Neuron (in vitro differentiated cells): Measurements from ENCODE around the gene SUCLG1.

Experiments used
- H2AFZ ChIP-seq: one replicate; pipeline ENCODE4 v1.6.1; 2013; ENCODE audit warnings: low read depth, mild to moderate bottlenecking, inconsistent platforms, low read length, moderate library complexity
- H3K27me3 ChIP-seq: one replicate; pipeline ENCODE4 v1.6.1; 2013; ENCODE audit warnings: low read length; ENCODE audit not compliant: insufficient read depth
- H3K36me3 ChIP-seq: one replicate; pipeline ENCODE4 v1.6.1; 2013; ENCODE audit warnings: low read length; ENCODE audit not compliant: insufficient read depth
- H3K4me1 ChIP-seq: one replicate; pipeline ENCODE4 v1.6.1; 2013; ENCODE audit warnings: low read length; ENCODE audit not compliant: insufficient read depth
- H3K4me3 ChIP-seq: 2 replicates; pipeline ENCODE4 v1.5.1; 2013; ENCODE audit warnings: mild to moderate bottlenecking, low read length, moderate library complexity
- H3K9me3 ChIP-seq: one replicate; pipeline ENCODE4 v1.6.1; 2013; ENCODE audit warnings: low read length

SUCLG1 gene

GRCh38 chr2:84459018-84459943 is at the start of gene SUCLG1:
TSS of gene SUCLG1 (minus strand) at chr2:84459280. CDS start at chr2:84459269, 11 bp downstream.
- Histone ChIP-seq H3K36me3 (no peaks in the 10 kb centered on the region), H2AFZ (peak within 1 kb of the TSS; percentile 90), H3K4me3 (peak within 1 kb of the TSS; percentile 98), H3K4me1 (peaks cover 16% of the 10 kb centered on the region), H3K27me3 (no peaks in the 10 kb centered on the region), H3K9me3 (no peaks in the 10 kb centered on the region)

- no peak overlapping the region for H3K4me3 ChIP-seq
- peaks cover 2% of the 10 kb centered on the region for H3K4me1 ChIP-seq
- no peaks in the 10 kb centered on the region for H3K36me3 ChIP-seq
- H3K9me3 ChIP-seq, result no peaks in the 10 kb centered on the region
- no peaks in the 10 kb centered on the region for H3K27me3 ChIP-seq
- no peak overlapping the region for H2AFZ ChIP-seq
Measured at GRCh38 chr2:84498150-84498799, 39.2 kb upstream of the SUCLG1 start.

DNA sequence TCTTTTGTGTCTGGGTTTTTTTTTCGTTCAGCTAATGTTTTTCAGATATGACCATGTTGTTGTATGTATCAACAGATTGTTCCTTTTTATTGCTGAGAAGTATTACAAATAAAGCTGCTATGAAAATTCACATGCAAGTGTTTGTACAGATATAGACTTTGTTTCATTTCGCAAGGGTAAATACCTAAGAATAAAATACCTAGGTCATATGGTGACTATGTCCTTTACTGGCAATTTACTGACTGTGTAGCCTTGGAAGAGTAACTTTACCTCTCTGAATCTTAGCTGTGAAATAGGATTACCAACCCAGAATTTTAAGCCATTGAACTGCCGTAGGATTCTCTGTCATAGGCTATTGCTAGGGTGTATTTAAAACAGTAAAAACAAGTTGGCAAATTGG is 38.2 kb upstream of the SUCLG1 start:
- Histone ChIP-seq H3K9me3 (no peaks in the 10 kb centered on the region), H2AFZ (no peak overlapping the region), H3K4me1 (peaks cover 2% of the 10 kb centered on the region), H3K4me3 (no peak overlapping the region), H3K36me3 (no peaks in the 10 kb centered on the region), H3K27me3 (no peaks in the 10 kb centered on the region)

DNA sequence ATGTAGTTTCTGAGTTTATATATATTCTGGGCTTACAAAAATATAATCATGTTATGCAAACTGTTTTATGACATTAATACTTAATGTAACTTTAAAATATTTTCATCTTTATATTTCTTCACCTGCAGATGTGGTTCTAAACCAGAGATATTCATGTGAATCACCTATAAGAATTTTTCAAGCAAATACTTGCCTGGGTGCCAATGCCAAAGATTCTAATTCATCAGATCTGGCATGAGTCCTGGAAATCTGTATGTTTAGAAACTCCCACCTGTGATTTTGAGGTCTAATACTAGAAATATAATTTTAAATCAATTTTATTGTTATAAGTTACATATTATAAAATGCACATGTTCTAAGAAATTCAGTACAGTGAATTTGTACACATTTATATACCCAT is 37.3 kb upstream of the SUCLG1 start:
- peaks cover 2% of the 10 kb centered on the region for H3K4me1 ChIP-seq

GRCh38 chr2:84495539-84496146 is 36.6 kb upstream of the SUCLG1 start:
- no peaks in the 10 kb centered on the region for H3K36me3 ChIP-seq
- no peaks in the 10 kb centered on the region for H3K27me3 ChIP-seq
- no peak overlapping the region for H2AFZ ChIP-seq
- H3K9me3 ChIP-seq, result no peaks in the 10 kb centered on the region
- H3K4me1 ChIP-seq, result peaks cover 2% of the 10 kb centered on the region
- no peak overlapping the region for H3K4me3 ChIP-seq

More for the DNA sequence above, 37.3 kb upstream of the SUCLG1 start:
- no peaks in the 10 kb centered on the region for H3K36me3 ChIP-seq
- no peak overlapping the region for H2AFZ ChIP-seq
- no peaks in the 10 kb centered on the region for H3K9me3 ChIP-seq
- no peaks in the 10 kb centered on the region for H3K27me3 ChIP-seq
- H3K4me3 ChIP-seq, result no peak overlapping the region

GRCh38 chr2:84494070-84494469 is 35.0 kb upstream of the SUCLG1 start:
- H3K4me1 ChIP-seq, result peaks cover 2% of the 10 kb centered on the region

DNA sequence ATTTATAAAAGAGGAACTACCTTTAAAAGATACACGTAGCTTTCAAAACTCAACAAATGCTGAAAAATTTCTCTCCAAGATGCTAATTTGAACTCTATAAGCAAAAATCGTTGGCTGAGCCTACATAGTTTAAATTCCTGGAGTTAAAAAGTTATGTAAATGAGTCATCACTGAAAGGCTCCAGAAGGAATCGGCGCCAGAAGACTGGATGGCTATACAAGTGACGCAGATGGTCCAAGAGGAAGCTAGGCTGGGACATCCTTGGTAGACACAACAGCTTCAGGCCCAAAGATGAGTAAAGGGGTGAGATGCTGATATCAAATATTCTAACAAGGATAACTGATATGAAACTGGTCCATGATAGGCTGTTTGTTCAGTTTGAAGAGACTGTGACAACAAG is 34.4 kb upstream of the SUCLG1 start:
- Histone ChIP-seq H3K36me3 (no peaks in the 10 kb centered on the region), H3K9me3 (no peaks in the 10 kb centered on the region), H3K4me1 (peaks cover 2% of the 10 kb centered on the region), H3K27me3 (no peaks in the 10 kb centered on the region), H2AFZ (no peak overlapping the region), H3K4me3 (no peak overlapping the region)

More at GRCh38 chr2:84494070-84494469, 35.0 kb upstream of the SUCLG1 start:
- H3K9me3 ChIP-seq, result no peaks in the 10 kb centered on the region
- H3K4me3 ChIP-seq, result no peak overlapping the region
- no peak overlapping the region for H2AFZ ChIP-seq
- no peaks in the 10 kb centered on the region for H3K27me3 ChIP-seq
- no peaks in the 10 kb centered on the region for H3K36me3 ChIP-seq

DNA sequence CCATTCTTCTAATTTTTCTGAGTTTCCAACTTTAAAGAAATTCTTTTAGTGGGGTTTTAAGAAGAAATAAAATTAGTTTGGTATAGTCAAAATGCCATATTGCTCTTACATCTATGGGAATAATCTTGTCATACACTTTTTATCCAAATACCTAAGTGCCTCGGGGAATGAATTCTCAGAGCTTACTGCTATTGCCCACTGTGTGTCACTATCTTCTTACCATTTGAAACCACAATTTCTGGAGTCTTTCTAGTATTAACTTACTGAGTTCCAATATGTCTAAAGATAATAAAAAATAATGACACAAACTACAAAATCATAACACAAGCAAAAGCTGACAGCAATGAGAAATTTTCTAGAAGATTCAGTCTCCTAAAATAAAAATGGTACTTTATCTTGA is 33.5 kb upstream of the SUCLG1 start:
- H3K4me3 ChIP-seq, result no peak overlapping the region
- H3K27me3 ChIP-seq, result no peaks in the 10 kb centered on the region
- peaks cover 2% of the 10 kb centered on the region for H3K4me1 ChIP-seq
- no peak overlapping the region for H2AFZ ChIP-seq
- no peaks in the 10 kb centered on the region for H3K36me3 ChIP-seq
- no peaks in the 10 kb centered on the region for H3K9me3 ChIP-seq

GRCh38 chr2:84491741-84492140 is 32.7 kb upstream of the SUCLG1 start:
- H3K36me3 ChIP-seq, result no peaks in the 10 kb centered on the region
- H3K4me1 ChIP-seq, result peaks cover 2% of the 10 kb centered on the region
- H3K9me3 ChIP-seq, result no peaks in the 10 kb centered on the region
- no peaks in the 10 kb centered on the region for H3K27me3 ChIP-seq
- no peak overlapping the region for H2AFZ ChIP-seq
- H3K4me3 ChIP-seq, result no peak overlapping the region

- no peak overlapping the region for H2AFZ ChIP-seq
- no peaks in the 10 kb centered on the region for H3K27me3 ChIP-seq
- H3K36me3 ChIP-seq, result no peaks in the 10 kb centered on the region
- H3K9me3 ChIP-seq, result no peaks in the 10 kb centered on the region
- H3K4me3 ChIP-seq, result no peak overlapping the region
- H3K4me1 ChIP-seq, result peaks cover 2% of the 10 kb centered on the region
Measured at GRCh38 chr2:84491256-84491655, 32.2 kb upstream of the SUCLG1 start.

- Histone ChIP-seq H3K9me3 (no peaks in the 10 kb centered on the region), H3K4me1 (no peaks in the 10 kb centered on the region), H3K27me3 (no peaks in the 10 kb centered on the region), H3K4me3 (no peak overlapping the region), H3K36me3 (no peaks in the 10 kb centered on the region), H2AFZ (no peak overlapping the region)
Measured at GRCh38 chr2:84487298-84487996, 28.4 kb upstream of the SUCLG1 start.

- H3K4me3 ChIP-seq, result no peak overlapping the region
- H3K27me3 ChIP-seq, result no peaks in the 10 kb centered on the region
- no peaks in the 10 kb centered on the region for H3K4me1 ChIP-seq
- H3K36me3 ChIP-seq, result no peaks in the 10 kb centered on the region
- no peaks in the 10 kb centered on the region for H3K9me3 ChIP-seq
- no peak overlapping the region for H2AFZ ChIP-seq
Measured at GRCh38 chr2:84486441-84487115, 27.5 kb upstream of the SUCLG1 start.
